Mesothelial cell of epicardium (in vitro differentiated cells): Measurements from ENCODE around the gene KLHL6. TPM values are rescaled to one million over a fixed set of nuclear protein-coding genes. Genes with fewer than 3 reads are reported as not detected.

Source experiments
- DNase-seq, 2 experiments: peaks; one replicate each; pipeline ENCODE4 v3.0.0; 2021; ENCODE audit warnings: low spot score in 2 of 2; ENCODE audit not compliant: unreplicated experiment in 2 of 2
- H3K27ac Mint-ChIP-seq: 2 replicates; pipeline ENCODE4 v1.8.0; 2021; ENCODE audit warnings: mixed read lengths
- H3K27me3 Mint-ChIP-seq: 2 replicates; pipeline ENCODE4 v1.8.0; 2021; ENCODE audit warnings: low read depth, mixed read lengths
- H3K36me3 Mint-ChIP-seq: 2 replicates; pipeline ENCODE4 v1.8.0; 2021; ENCODE audit warnings: mixed read lengths
- H3K4me1 Mint-ChIP-seq: 2 replicates; pipeline ENCODE4 v1.8.0; 2021; ENCODE audit warnings: mixed read lengths
- H3K4me3 Mint-ChIP-seq: 2 replicates; pipeline ENCODE4 v1.8.0; 2021; ENCODE audit warnings: mild to moderate bottlenecking, moderate library complexity, mixed read lengths
- H3K9me3 Mint-ChIP-seq: 2 replicates; pipeline ENCODE4 v1.8.0; 2021; ENCODE audit warnings: mixed read lengths
- total RNA-seq: library from RNA; stranded (reverse); gene quantifications from 3 replicates; pipeline ENCODE4 v1.2.1, GENCODE V29; 2021
- TF ChIP-seq, protein P1 (sequence below): fragments of 200-600 bp; sonication (generic); IDR thresholded peaks from one replicate; pipeline ENCODE4 v1.5.0; 2021; ENCODE audit warnings: antibody characterized with exemption; ENCODE audit not compliant: unreplicated experiment

Gene KLHL6
- total RNA-seq, 1 donor from 2014 or later, result 0.07 TPM

DNA sequence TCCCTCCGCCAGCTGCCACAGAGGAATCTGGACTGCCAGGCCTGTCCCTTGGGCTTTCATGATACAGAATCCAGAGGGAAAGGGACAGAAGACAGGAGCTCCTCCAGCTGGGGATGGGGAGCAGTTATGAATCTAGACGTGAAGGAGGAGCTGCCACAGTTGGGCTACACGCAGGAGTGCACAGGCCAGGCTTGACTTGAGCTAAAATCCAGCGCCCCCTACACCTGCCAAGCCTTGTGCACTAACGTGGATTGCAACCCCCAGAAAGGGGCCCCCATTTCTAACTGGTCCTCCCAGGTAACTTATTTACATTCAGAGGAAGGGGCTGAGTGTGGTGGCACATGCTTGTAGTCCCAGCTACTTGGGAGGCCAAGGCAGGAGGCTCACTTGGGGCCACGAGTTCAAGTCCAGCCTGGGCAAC is 14.3 kb downstream of the KLHL6 start:
- Mint-ChIP-seq H3K27ac (no peak overlapping the region), H3K27me3 (no peaks in the 10 kb centered on the region)

DNA sequence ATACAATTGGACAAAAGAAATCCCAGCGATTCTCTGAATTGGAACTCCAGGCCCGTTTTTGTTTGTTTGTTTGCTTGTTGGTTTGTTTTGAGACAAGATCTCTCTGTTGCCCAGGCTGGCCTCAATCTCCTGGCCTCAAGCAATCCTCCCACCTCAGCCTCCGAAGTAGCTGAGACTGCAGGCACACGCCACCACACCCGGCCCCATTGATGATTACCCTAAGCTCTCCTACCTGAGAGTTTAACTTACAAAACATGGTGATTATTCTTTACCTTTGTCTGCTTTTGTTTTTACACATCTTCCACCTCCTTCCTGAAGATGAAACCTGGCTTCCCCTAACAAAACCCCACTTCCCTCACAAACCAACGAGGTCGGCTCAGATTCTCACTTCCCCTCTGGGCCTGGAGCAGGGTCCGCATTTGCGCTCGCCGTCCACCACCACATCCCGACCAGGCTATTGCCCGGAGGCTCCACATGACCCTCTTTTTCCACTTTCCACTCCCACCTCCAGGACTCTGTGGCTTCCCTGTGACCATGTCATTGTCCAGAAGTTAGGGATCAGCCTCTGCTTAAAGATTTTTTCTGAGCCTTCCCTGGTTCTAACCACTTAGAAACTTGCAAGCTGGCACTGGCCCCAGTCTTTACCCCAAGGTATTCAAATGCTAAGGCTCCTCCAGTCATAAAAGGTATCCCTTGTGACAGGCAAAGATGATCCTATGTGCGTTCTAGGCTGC is 14.8 kb downstream of the KLHL6 start:
- no peaks in the 10 kb centered on the region for H3K27me3 Mint-ChIP-seq
- no peak overlapping the region for H3K4me3 Mint-ChIP-seq
- H3K36me3 Mint-ChIP-seq, result no peaks in the 10 kb centered on the region
- H3K4me1 Mint-ChIP-seq, result no peaks in the 10 kb centered on the region
- TF ChIP-seq, protein P1, sequence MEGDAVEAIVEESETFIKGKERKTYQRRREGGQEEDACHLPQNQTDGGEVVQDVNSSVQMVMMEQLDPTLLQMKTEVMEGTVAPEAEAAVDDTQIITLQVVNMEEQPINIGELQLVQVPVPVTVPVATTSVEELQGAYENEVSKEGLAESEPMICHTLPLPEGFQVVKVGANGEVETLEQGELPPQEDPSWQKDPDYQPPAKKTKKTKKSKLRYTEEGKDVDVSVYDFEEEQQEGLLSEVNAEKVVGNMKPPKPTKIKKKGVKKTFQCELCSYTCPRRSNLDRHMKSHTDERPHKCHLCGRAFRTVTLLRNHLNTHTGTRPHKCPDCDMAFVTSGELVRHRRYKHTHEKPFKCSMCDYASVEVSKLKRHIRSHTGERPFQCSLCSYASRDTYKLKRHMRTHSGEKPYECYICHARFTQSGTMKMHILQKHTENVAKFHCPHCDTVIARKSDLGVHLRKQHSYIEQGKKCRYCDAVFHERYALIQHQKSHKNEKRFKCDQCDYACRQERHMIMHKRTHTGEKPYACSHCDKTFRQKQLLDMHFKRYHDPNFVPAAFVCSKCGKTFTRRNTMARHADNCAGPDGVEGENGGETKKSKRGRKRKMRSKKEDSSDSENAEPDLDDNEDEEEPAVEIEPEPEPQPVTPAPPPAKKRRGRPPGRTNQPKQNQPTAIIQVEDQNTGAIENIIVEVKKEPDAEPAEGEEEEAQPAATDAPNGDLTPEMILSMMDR, result no peak
- no peaks in the 10 kb centered on the region for H3K9me3 Mint-ChIP-seq
- DNase-seq, result no peak
- H3K27ac Mint-ChIP-seq, result no peak overlapping the region

More for the DNA sequence above, 14.3 kb downstream of the KLHL6 start:
- no peak for DNase-seq
- Mint-ChIP-seq H3K9me3 (no peaks in the 10 kb centered on the region), H3K4me1 (no peaks in the 10 kb centered on the region), H3K36me3 (no peaks in the 10 kb centered on the region), H3K4me3 (no peak overlapping the region)
- TF ChIP-seq, protein P1, result no peak

DNA sequence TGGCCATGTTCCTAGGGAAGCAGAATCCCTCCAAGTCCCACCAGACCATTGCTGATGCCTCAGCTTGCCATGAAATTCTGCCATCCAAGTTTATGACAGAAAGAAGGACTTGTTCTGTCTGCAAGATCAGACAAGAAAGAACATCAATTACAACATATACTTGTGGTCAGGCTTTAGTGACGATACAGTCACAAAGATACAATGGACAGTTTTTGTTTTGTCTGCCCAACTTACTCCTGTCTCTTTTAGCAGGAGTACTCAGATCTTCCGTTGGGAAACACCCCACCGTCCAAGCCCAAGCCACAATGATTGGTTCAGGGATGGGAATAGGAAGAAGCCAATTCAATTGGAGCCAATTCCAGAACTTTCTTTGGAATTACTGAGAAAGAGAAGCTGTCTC is 15.7 kb downstream of the KLHL6 start:
- H3K27me3 Mint-ChIP-seq, result no peaks in the 10 kb centered on the region
- no peaks in the 10 kb centered on the region for H3K9me3 Mint-ChIP-seq
- no peak for DNase-seq
- H3K4me3 Mint-ChIP-seq, result no peak overlapping the region
- H3K4me1 Mint-ChIP-seq, result no peaks in the 10 kb centered on the region
- H3K36me3 Mint-ChIP-seq, result no peaks in the 10 kb centered on the region
- H3K27ac Mint-ChIP-seq, result no peak overlapping the region
- TF ChIP-seq, protein P1, result no peak

DNA sequence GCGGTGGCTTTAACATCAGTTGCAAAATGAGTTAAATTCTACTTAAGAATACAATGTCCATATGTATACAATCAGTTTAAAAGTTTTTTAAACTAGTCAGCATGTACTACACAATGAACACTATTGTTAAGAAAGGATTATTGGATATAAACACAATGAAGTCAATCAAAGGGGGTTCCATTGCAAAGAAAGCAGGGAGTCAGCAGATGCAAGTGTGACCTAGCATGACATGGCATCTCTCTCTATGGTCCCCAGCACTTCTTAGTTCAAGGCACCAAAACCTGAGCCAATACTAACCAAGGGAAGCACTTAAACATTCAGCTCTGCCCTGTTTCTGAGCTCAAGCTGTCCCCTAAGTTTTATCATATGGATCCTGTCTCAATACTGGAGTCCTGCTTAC is 17.0 kb downstream of the KLHL6 start:
- Mint-ChIP-seq H3K9me3 (no peaks in the 10 kb centered on the region), H3K4me1 (peaks cover 4% of the 10 kb centered on the region), H3K36me3 (no peaks in the 10 kb centered on the region), H3K4me3 (no peak overlapping the region), H3K27ac (no peak overlapping the region), H3K27me3 (no peaks in the 10 kb centered on the region)
- DNase-seq, result no peak
- TF ChIP-seq, protein P1, result no peak

DNA sequence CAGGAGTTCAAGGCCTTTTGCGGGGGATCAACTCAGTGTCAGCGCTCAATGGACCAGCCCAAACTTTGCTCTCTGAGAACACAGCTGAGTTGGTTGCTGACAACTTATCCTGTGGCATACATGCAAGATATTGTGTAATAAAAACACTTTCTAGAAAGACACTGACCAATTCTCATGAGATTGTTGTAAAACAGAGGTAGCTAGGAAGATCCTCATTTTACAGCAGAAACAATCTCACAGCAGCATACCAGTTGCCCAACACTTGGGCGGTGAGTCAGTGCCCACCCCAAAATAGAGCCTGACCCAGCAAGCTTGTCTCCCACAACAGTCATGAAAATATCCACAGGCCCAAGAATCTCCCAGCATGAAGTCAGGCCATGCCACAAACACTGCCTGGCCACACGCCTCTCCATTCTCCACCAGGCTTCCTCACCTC is 18.2 kb downstream of the KLHL6 start:
- Mint-ChIP-seq H3K36me3 (no peaks in the 10 kb centered on the region), H3K9me3 (no peaks in the 10 kb centered on the region), H3K4me3 (no peak overlapping the region), H3K27ac (no peak overlapping the region), H3K4me1 (peaks cover 6% of the 10 kb centered on the region), H3K27me3 (no peaks in the 10 kb centered on the region)
- TF ChIP-seq, protein P1, result no peak
- no peak for DNase-seq
